H9 (cell line): ENCODE measurements around the gene INSC. TPM values are rescaled to one million over a fixed set of nuclear protein-coding genes. Genes with fewer than 3 reads are reported as not detected.

Experiments
- DNase-seq: peaks from one replicate; pipeline ENCODE4 v3.0.0-alpha.2; 2017
- H2AFZ ChIP-seq: one replicate; pipeline ENCODE4 v1.6.1; 2013; ENCODE audit warnings: mild to moderate bottlenecking, low read length, control low read depth, moderate library complexity
- H2AK5ac ChIP-seq: 2 replicates; pipeline ENCODE4 v1.6.1; 2013; ENCODE audit warnings: low read length, control low read depth, mixed read lengths; ENCODE audit not compliant: insufficient read length
- H2BK120ac ChIP-seq: one replicate; pipeline ENCODE4 v1.6.1; 2013; ENCODE audit warnings: low read depth, mild to moderate bottlenecking, low read length, control low read depth, inconsistent platforms; ENCODE audit not compliant: poor library complexity, severe bottlenecking
- H2BK12ac ChIP-seq: 2 replicates; pipeline ENCODE4 v1.6.1; 2013; ENCODE audit warnings: low read length, control low read depth, mixed read lengths, low read depth; ENCODE audit not compliant: insufficient read length
- H2BK15ac ChIP-seq: 2 replicates; pipeline ENCODE4 v1.6.1; 2013; ENCODE audit warnings: low read depth, low read length, control low read depth
- H2BK20ac ChIP-seq: one replicate; pipeline ENCODE4 v1.6.1; 2013; ENCODE audit warnings: low read depth, mild to moderate bottlenecking, low read length, control low read depth, inconsistent platforms; ENCODE audit not compliant: poor library complexity, severe bottlenecking
- H2BK5ac ChIP-seq: 2 replicates; pipeline ENCODE4 v1.6.1; 2013; ENCODE audit warnings: low read length, control low read depth, mixed read lengths; ENCODE audit not compliant: insufficient read length
- H3K14ac ChIP-seq: 2 replicates; pipeline ENCODE4 v1.6.1; 2013; ENCODE audit warnings: low read length, control low read depth; ENCODE audit not compliant: insufficient read depth
- H3K18ac ChIP-seq: 2 replicates; pipeline ENCODE4 v1.6.1; 2013; ENCODE audit warnings: low read depth, mild to moderate bottlenecking, mixed read lengths, low read length, control low read depth; ENCODE audit not compliant: insufficient read length
- H3K23ac ChIP-seq: 2 replicates; pipeline ENCODE4 v1.6.1; 2013; ENCODE audit warnings: low read length, control low read depth, mixed read lengths, low read depth; ENCODE audit not compliant: insufficient read length
- H3K23me2 ChIP-seq: 2 replicates; pipeline ENCODE4 v1.6.1; 2013; ENCODE audit warnings: low read depth, mild to moderate bottlenecking, mixed read lengths, low read length, control low read depth; ENCODE audit not compliant: insufficient read length, poor library complexity, severe bottlenecking
- H3K27ac ChIP-seq: 2 replicates; pipeline ENCODE4 v1.5.1; 2013; ENCODE audit warnings: low read length, control low read depth, mixed read lengths, low read depth; ENCODE audit not compliant: insufficient read length
- H3K27me3 ChIP-seq: 2 replicates; pipeline ENCODE4 v1.6.1; 2013; ENCODE audit warnings: low read length, control low read depth, inconsistent platforms; ENCODE audit not compliant: insufficient read depth
- H3K4ac ChIP-seq: 2 replicates; pipeline ENCODE4 v1.6.1; 2013; ENCODE audit warnings: low read depth, mild to moderate bottlenecking, control low read depth, inconsistent platforms, low read length, moderate library complexity
- H3K4me1 ChIP-seq: 2 replicates; pipeline ENCODE4 v1.6.1; 2013; ENCODE audit warnings: low read length, control low read depth, inconsistent platforms; ENCODE audit not compliant: insufficient read depth
- H3K4me2 ChIP-seq: 2 replicates; pipeline ENCODE4 v1.6.1; 2013; ENCODE audit warnings: low read length, control low read depth, mixed read lengths; ENCODE audit not compliant: insufficient read length, insufficient read depth
- H3K56ac ChIP-seq: 2 replicates; pipeline ENCODE4 v1.6.1; 2013; ENCODE audit warnings: low read depth, mild to moderate bottlenecking, mixed read lengths, low read length, control low read depth; ENCODE audit not compliant: insufficient read length
- H3K79me1 ChIP-seq: 2 replicates; pipeline ENCODE4 v1.6.1; 2013; ENCODE audit warnings: low read depth, mild to moderate bottlenecking, moderate library complexity, low read length, control low read depth, inconsistent platforms; ENCODE audit not compliant: insufficient read depth, poor library complexity, severe bottlenecking
- H3K79me2 ChIP-seq: 2 replicates; pipeline ENCODE4 v1.6.1; 2013; ENCODE audit warnings: low read length, control low read depth, inconsistent platforms; ENCODE audit not compliant: insufficient read depth
- H3K9ac ChIP-seq: 2 replicates; pipeline ENCODE4 v1.6.1; 2013; ENCODE audit warnings: low read length, control low read depth, mixed read lengths; ENCODE audit not compliant: insufficient read length; ENCODE audit errors: extremely low read depth
- H3K9me3 ChIP-seq: one replicate; pipeline ENCODE4 v1.6.1; 2013; ENCODE audit warnings: low read depth, low read length, inconsistent platforms; ENCODE audit not compliant: control insufficient read depth
- H3T11ph ChIP-seq: one replicate; pipeline ENCODE4 v1.6.1; 2013; ENCODE audit warnings: mild to moderate bottlenecking, low read length, control low read depth, inconsistent platforms
- H4K20me1 ChIP-seq: one replicate; pipeline ENCODE4 v1.6.1; 2013; ENCODE audit not compliant: control insufficient read depth, insufficient read length, insufficient read depth
- H4K5ac ChIP-seq: 2 replicates; pipeline ENCODE4 v1.6.1; 2013; ENCODE audit warnings: low read depth, mild to moderate bottlenecking, mixed read lengths, low read length, control low read depth; ENCODE audit not compliant: insufficient read length
- H4K8ac ChIP-seq: replicated peaks from 2 replicates; pipeline ENCODE4 v1.6.1; 2013; ENCODE audit warnings: low read length, control low read depth, mixed read lengths, low read depth; ENCODE audit not compliant: insufficient read length
- H4K91ac ChIP-seq: 2 replicates; pipeline ENCODE4 v1.6.1; 2013; ENCODE audit warnings: low read depth, mild to moderate bottlenecking, moderate library complexity, mixed read lengths, low read length, control low read depth; ENCODE audit not compliant: insufficient read length
- H3K27ac Mint-ChIP-seq, 3 experiments: 2 replicates in 2 of 3; 3 replicates in 1 of 3; pipeline ENCODE4 v1.8.0; 2020 to 2021; ENCODE audit warnings: mixed read lengths in 3 of 3, mild to moderate bottlenecking in 1 of 3, moderate library complexity in 1 of 3
- H3K27me3 Mint-ChIP-seq: 2 replicates; pipeline ENCODE4 v1.8.0; 2021; ENCODE audit warnings: low read depth, mild to moderate bottlenecking, moderate library complexity, mixed read lengths
- H3K36me3 Mint-ChIP-seq, 3 experiments: 2 replicates in 2 of 3; 3 replicates in 1 of 3; pipeline ENCODE4 v1.8.0; 2020 to 2021; ENCODE audit warnings: low read depth in 3 of 3, mixed read lengths in 3 of 3; ENCODE audit not compliant: insufficient read depth in 1 of 3
- H3K4me1 Mint-ChIP-seq, 2 experiments: 2 replicates each; pipeline ENCODE4 v1.8.0; 2020; ENCODE audit warnings: mixed read lengths in 2 of 2
- H3K4me3 Mint-ChIP-seq, 2 experiments: 2 replicates in 1 of 2; 3 replicates in 1 of 2; pipeline ENCODE4 v1.8.0; 2020 to 2021; ENCODE audit warnings: mild to moderate bottlenecking in 2 of 2, mixed read lengths in 2 of 2, moderate library complexity in 1 of 2
- H3K9me3 Mint-ChIP-seq, 2 experiments: 2 replicates in 1 of 2; 3 replicates in 1 of 2; pipeline ENCODE4 v1.8.0; 2020; ENCODE audit warnings: mild to moderate bottlenecking in 2 of 2, mixed read lengths in 2 of 2, moderate library complexity in 1 of 2
- WGBS: extraction: QIAGEN DNeasy Blood & Tissue Kit; methylation state at CpG from one replicate; pipeline ENCODE4 v1.1.7; 2013; ENCODE audit warnings: missing lambda C conversion rate, low lambda C conversion rate, mixed read lengths; ENCODE audit not compliant: insufficient read length; ENCODE audit errors: extremely low coverage; 5-methylcytosine and 5-hydroxymethylcytosine counted together
- total RNA-seq: library from RNA; stranded (reverse); gene quantifications from 2 replicates; pipeline ENCODE4 v1.2.1, GENCODE V29; 2021
- TF ChIP-seq, protein P1 (sequence below): fragments of 200-600 bp; sonication (generic); conservative IDR thresholded peaks from 3 replicates; pipeline ENCODE4 v1.8.0; 2021; ENCODE audit warnings: antibody characterized with exemption, mild to moderate bottlenecking

Gene INSC
- total RNA-seq, 1 experiment from 2014 or later, result not detected

- H3K27me3 ChIP-seq, result no peaks in the 10 kb centered on the region
- H3K9me3 Mint-ChIP-seq, result no peaks in the 10 kb centered on the region
- no peak overlapping the region for H3K4me2 ChIP-seq
- no peak overlapping the region for H3K18ac ChIP-seq
- H2BK12ac ChIP-seq, result no peak overlapping the region
- H3K27ac Mint-ChIP-seq, result no peak overlapping the region
- H4K5ac ChIP-seq, result no peak overlapping the region
- no peaks in the 10 kb centered on the region for H3K79me2 ChIP-seq
- H3K27me3 Mint-ChIP-seq, result no peaks in the 10 kb centered on the region
- H2BK20ac ChIP-seq, result no peak overlapping the region
- H3K4me1 Mint-ChIP-seq, result peaks cover 9 to 11% of the 10 kb centered on the region in 2 experiments
- no peak overlapping the region for H2BK120ac ChIP-seq
- no peak for DNase-seq
- H3K9me3 ChIP-seq, result no peaks in the 10 kb centered on the region
- no peak overlapping the region for H3K4ac ChIP-seq
- H2AK5ac ChIP-seq, result no peak overlapping the region
- no peak overlapping the region for H3T11ph ChIP-seq
- no peaks in the 10 kb centered on the region for H3K79me1 ChIP-seq
- no CpG with 5 or more reads among the region's 1 CpG for WGBS
- H3K36me3 Mint-ChIP-seq, result no peaks in the 10 kb centered on the region
- no peak overlapping the region for H3K14ac ChIP-seq
- no peak overlapping the region for H3K56ac ChIP-seq
- H4K20me1 ChIP-seq, result no peaks in the 10 kb centered on the region
- H3K4me1 ChIP-seq, result no peaks in the 10 kb centered on the region
- no peak overlapping the region for H4K91ac ChIP-seq
- no peak overlapping the region for H3K4me3 Mint-ChIP-seq
- H4K8ac ChIP-seq, result no peak overlapping the region
- TF ChIP-seq, protein P1, sequence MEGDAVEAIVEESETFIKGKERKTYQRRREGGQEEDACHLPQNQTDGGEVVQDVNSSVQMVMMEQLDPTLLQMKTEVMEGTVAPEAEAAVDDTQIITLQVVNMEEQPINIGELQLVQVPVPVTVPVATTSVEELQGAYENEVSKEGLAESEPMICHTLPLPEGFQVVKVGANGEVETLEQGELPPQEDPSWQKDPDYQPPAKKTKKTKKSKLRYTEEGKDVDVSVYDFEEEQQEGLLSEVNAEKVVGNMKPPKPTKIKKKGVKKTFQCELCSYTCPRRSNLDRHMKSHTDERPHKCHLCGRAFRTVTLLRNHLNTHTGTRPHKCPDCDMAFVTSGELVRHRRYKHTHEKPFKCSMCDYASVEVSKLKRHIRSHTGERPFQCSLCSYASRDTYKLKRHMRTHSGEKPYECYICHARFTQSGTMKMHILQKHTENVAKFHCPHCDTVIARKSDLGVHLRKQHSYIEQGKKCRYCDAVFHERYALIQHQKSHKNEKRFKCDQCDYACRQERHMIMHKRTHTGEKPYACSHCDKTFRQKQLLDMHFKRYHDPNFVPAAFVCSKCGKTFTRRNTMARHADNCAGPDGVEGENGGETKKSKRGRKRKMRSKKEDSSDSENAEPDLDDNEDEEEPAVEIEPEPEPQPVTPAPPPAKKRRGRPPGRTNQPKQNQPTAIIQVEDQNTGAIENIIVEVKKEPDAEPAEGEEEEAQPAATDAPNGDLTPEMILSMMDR, result no peak
- no peaks in the 10 kb centered on the region for H3K23me2 ChIP-seq
- no peak overlapping the region for H3K23ac ChIP-seq
- no peak overlapping the region for H3K27ac ChIP-seq
- H2AFZ ChIP-seq, result no peak overlapping the region
- no peak overlapping the region for H2BK15ac ChIP-seq
- no peak overlapping the region for H2BK5ac ChIP-seq
- H3K9ac ChIP-seq, result no peak overlapping the region
Measured at GRCh38 chr11:15189189-15189588, 74.5 kb downstream of the INSC start.
